GM19351 (cell line): ENCODE measurements around the gene BMERB1.
"Not testable (repeated sequence)": the region's sequence is repeated elsewhere in the genome, so short reads cannot be mapped to it uniquely, and the experiment has no call there.

Experiments
- ATAC-seq: cut with Tn5 transposase; IDR thresholded peaks from one replicate; pipeline ENCODE4 v1.9.1; 2021; ENCODE audit warnings: mild to moderate bottlenecking, moderate library complexity; ENCODE audit not compliant: unreplicated experiment

Gene BMERB1

GRCh38 chr16:15422222-15422621 is 12.2 kb upstream of the BMERB1 start:
- no peak for ATAC-seq

DNA sequence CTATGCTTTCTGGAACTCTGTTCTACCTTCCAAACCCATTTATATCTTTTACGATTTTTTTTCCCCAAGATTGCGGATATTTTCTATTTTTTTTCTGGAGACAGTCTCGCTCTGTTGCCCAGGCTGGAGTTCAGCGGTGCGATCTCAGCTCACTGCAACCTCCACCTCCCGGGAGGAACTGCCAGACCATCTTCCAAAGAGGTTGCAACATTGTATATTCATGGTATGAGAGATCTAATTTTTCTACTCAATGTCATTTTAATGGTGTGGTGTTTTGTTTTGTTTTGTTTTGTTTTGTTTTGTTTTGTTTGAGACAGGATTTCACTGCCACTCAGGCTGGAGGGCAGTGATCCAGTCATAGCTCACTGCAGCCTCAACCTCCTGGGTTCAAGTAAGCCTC is 8.5 kb upstream of the BMERB1 start:
- ATAC-seq = no peak

DNA sequence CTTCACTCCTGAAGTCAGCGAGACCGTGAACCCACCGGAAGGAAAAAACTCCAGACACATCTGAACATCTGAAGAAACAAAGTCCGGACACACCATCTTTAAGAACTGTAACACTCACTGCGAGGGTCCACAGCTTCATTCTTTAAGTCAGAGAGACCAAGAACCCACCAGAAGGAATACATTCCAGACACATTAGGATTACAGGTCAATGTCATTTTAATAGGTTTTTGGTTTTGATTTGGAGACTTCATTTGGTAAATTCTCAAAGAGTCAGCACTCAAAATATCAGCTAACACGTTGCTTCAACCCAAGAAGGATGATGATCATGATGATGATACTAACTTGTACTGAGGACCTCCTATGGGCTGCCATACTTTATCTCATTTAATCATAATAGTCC is 7.6 kb upstream of the BMERB1 start:
- ATAC-seq = no peak

DNA sequence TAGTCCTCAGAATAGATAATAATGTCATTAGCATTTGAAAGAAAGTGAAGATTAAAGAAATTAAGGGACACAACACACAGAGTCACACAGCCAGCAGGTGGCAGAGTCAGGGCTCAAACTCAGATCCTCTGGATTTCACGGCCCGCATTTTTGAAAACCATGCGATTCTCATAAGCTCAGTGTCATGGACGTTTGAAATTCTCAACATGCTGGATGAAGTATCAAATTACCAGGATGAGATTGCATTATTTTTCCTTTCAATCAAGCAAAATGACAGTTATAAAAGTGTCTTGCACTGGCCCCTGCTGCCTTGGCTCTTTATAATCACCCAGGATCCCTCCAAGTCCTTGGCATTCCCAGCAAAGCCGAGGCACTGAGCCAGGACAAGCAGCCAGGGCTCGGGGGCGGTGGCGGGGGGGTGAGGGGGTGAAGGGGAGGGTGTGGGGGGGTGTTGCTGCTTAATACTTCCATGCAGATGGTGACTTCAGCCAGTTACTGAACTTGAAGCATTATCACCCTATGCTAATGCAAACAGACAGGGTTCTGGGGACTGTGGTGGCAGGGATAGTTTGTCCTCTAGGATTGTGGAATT is 6.6 kb upstream of the BMERB1 start:
- no peak for ATAC-seq

GRCh38 chr16:15430884-15431283 is 3.5 kb upstream of the BMERB1 start:
- not testable (repeated sequence) for ATAC-seq

DNA sequence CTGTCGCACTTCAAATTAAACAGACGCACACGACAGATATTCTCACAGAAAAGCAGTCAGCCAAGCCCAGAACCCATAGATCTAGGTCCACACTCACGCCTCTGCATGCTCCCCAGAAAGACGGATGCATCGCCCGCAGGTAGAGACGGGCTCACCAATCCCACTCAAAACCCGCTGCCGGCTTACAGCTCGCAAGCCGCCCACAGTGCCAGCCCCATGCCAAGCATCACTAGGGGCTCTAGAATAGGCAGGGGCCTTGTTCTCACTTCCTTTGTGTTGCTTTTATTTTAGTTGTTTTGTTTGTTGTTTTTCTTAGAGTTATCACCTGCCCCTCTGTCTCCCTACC is 336 bp upstream of the BMERB1 start:
- no peak for ATAC-seq

GRCh38 chr16:15435216-15435864 is 952 bp downstream of the BMERB1 start:
- ATAC-seq = no peak

DNA sequence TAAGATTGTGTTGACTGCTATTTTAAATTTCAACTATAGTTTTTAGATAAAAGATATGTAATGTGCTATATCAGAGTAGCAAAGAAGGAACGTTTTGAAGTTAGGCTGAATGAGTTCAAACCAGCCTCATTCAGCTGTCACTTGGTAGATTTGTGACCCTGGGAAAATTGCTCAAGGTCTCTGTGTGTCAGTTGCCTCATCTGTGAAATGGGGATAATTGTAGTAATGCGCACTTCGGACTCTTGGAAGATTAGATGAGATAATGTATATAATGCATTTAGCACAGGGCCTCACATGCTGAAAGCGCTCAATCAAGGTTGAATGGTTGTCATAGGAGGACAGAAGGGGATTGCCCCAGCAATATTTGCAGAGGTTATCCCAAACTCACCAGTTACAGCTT is 4.7 kb downstream of the BMERB1 start:
- no peak for ATAC-seq

DNA sequence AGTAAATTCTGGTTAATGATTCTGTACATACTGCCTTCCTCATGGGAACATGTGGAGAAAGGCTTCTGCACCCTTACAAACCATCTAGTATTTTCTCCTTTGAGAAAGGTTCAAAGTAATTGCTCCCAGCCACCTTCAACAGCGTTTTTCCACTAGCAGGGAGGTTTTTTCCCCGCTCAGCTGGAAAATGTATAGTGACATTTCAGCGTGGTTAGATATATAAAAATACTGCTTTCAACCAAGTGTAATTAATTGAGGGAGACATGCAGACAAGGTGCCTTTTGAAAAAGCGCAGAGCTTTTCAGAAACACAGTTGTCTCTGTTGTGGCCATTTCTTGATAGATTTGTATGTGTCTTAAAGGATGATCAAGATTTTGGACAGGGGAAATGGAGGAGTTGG is 5.1 kb downstream of the BMERB1 start:
- no peak for ATAC-seq

GRCh38 chr16:15440852-15441251 is 6.5 kb downstream of the BMERB1 start:
- no peak for ATAC-seq

DNA sequence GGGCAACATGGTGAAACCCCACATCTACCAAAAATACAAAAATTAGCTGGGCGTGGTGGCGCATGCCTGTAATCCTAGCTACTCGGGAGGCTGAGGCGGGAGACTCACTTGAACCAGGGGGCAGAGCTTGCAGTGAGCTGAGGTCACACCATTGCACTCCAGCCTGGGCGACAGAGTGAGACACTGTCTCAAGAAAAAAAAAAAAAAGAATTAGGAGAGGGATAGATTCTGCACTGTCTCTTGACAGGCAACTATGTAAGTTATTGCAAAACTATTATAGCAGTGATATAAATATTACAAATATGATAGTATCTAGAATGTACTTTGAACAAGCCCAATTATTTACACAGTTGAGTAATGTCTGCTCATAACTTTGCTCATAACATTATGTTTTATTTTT is 7.8 kb downstream of the BMERB1 start:
- ATAC-seq = not testable (repeated sequence)

- no peak for ATAC-seq
These were observed 9.4 kb downstream of the BMERB1 start for GRCh38 chr16:15443753-15444152.

- no peak for ATAC-seq
These were observed 9.9 kb downstream of the BMERB1 start for GRCh38 chr16:15444264-15444663.

GRCh38 chr16:15445450-15445849 is 11.1 kb downstream of the BMERB1 start:
- ATAC-seq = no peak

DNA sequence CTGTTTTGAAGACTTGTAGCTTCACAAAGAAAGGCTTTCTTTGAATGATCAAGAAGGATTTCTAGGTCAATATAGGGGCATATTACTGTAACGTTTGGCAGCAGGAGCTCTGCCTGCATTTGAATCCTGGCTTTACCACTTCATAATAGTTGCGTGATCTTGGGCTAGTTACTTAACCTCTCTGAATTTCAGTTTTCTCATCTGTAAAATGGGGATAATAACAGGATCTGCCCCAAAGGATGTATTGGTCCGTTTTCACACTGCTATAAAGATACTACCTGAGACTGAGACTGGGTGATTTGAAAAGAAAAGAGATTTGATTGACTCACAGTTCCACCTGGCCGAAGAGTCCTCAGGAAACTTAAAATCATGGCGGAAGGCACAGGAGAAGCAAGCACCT is 12.5 kb downstream of the BMERB1 start:
- ATAC-seq = no peak

DNA sequence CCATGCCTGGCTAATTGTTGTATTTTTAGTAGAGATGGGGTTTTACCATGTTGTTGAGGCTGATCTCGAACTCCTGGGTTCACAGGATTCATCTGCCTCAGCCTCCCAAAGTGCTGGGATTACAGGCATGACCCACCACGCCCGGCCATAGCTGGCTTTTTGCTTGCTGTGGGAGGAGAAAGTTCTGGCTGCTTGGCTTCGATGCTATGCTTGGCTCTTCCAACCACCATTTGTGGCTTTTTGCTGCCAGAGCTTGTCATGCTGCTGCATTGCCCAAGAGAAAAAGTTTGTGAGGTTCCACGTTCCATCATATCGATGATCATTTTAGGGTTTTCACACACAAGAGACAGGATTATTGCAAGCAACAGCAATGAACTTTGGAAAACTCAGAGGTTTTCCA is 16.2 kb downstream of the BMERB1 start:
- no peak for ATAC-seq

DNA sequence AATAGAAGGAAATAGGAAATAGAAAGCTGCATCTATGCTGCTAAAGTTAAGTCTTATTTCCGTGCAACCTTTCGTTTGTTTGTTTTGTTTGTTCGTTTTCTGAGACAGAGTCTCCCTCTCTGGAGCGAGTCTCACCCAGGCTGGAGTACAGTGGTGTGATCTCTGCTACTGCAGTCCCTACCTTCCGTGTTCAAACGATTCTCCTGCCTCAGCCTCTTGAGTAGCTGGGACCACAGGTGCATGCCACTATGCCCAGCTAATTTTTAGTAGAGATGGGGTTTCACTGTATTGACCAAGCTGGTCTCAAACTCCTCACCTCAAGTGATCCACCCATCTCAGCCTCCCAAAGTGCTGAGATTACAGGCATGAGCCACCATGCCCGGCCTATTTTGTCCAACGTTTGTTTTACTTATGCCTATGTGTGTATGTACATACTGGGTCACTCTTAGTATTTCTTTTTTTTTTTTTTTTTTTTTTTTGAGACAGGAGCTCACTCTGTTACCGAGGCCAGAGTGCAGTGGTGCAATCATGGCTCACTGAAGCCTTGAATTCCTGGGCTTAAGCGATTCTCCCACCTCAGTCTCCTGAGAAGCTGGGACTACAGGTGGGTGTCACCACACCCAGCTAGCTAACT is 16.8 kb downstream of the BMERB1 start:
- ATAC-seq = no peak

- no peak for ATAC-seq
These were observed 18.0 kb downstream of the BMERB1 start for GRCh38 chr16:15452246-15452855.

DNA sequence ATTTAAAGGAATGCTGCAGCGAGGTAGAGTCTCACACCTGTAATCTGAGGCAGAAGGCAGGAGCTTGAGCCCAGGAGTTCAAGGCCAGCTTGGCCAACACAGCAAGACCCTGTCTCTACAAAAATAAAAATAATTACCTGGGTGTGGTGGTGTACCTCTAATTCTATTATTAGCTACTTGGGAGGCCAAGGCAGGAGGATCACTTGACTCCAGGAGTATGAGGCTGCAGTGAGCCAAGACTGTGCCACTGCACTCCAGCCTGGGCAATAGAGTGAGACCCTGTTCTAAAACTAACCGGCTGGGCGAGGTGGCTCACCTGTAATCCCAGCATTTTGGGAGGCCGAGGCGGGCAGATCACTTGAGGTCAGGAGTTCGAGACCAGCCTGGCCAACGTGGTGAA is 18.9 kb downstream of the BMERB1 start:
- not testable (repeated sequence) for ATAC-seq

DNA sequence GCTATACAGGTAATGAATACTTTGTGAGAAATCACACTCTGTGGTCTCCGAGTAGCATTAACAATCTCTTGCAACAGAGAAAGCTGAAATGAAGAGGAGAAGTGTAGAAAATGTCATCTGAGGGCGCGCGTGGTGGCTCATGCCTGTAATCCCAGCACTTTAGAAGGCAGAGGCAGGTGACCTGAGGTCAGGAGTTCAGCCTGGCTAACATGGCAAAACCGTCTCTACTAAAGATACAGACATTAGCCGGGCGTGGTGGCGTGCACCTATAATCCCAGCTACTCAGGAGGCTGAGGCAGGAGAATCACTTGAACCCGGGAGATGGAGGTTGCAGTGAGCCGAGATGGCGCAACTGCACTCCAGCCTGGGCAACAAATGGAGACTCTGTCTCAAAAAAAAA is 20.5 kb downstream of the BMERB1 start:
- not testable (repeated sequence) for ATAC-seq

DNA sequence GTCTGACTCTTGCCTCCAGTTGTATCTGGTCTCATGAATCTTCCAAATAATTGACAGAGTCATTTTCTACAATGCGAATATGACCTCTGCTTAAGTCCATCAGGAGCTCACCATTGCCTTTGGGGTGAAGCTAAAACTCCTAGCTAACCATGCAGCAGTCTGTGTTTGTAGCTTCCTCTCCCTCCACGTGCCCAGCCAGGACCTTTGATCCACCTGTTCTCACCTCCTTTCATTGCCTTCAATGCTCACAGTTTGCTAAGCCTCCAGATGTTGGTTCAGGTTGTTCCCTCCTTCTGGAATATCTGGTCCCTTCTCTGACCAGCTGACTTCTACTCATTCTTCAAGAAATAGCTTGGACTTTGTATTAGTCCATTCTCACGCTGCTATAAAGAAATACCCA is 23.0 kb downstream of the BMERB1 start:
- ATAC-seq = no peak

DNA sequence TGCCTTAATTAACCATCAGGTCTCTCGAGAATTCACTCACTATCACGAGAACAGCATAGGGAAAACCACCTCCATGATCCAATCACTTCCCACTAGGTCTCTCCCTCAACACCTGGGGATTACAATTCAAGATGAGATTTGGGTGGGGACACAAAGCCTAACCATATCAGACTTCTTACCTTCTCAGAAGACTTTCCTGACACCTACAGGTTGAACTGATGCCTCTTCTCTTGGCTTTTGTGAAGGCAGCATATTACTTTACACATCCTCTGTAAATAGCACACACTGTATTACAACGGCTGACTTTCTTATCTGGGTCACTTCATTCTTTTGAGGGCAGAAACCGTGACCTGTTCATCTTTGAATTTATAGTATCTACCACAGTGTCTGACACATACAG is 23.6 kb downstream of the BMERB1 start:
- no peak for ATAC-seq
